SKM-1 (cell line): Measurements from ENCODE around the gene KIAA0319L.
"Not testable (repeated sequence)": the region's sequence is repeated elsewhere in the genome, so short reads cannot be mapped to it uniquely, and the experiment has no call there.

Source experiments
- DNase-seq: peaks from one replicate; lab custom pipeline; 2025; ENCODE audit not compliant: unreplicated experiment; lab: John Stamatoyannopoulos, UW

KIAA0319L gene

DNA sequence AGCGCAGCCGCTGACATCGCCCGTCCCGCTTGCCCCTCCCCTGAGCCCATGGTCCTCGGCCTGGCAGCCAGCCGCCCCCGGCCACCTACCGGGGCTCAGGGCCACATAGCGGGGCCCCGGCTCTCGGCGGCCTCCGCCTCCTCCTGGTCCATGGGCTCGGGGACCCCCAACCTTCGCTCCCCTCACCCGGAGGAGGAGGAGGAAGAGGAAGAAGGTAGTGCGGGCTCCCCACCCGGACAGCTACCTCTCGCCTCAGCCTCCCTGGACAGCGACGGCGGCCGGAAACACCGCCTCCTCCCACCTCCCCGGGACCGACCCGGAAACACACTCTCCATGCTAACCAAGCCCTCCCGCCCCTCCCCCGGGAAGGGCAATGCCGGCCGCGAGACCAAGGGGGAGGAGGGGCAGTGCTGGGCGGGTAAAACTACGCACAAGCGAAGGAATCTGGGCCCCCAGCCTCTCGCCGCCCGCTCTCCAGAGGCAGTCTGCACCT, at the start of gene KIAA0319L:
TSS of gene KIAA0319L (minus strand) at position 286 of the 493 bp plus-strand sequence. CDS start 2,912 bp downstream, outside the sequence.
- peak; percentile 85 for DNase-seq

DNA sequence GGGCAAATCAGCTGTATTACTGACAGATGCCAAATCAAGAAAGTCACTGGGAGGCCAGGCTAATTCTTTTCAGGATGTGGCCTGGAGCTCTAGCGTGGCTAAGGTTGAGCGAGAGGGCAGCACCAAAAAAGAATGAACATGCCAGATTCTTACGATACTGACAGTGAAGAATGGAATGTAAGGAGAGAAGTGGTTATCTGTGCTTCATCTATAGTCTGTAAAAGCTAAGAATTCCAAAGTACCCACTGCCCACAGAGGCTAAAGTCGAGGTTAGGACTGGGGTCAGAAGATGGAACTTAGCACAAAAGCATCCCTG, 48.6 kb upstream of the KIAA0319L start:
- DNase-seq, result no peak

DNA sequence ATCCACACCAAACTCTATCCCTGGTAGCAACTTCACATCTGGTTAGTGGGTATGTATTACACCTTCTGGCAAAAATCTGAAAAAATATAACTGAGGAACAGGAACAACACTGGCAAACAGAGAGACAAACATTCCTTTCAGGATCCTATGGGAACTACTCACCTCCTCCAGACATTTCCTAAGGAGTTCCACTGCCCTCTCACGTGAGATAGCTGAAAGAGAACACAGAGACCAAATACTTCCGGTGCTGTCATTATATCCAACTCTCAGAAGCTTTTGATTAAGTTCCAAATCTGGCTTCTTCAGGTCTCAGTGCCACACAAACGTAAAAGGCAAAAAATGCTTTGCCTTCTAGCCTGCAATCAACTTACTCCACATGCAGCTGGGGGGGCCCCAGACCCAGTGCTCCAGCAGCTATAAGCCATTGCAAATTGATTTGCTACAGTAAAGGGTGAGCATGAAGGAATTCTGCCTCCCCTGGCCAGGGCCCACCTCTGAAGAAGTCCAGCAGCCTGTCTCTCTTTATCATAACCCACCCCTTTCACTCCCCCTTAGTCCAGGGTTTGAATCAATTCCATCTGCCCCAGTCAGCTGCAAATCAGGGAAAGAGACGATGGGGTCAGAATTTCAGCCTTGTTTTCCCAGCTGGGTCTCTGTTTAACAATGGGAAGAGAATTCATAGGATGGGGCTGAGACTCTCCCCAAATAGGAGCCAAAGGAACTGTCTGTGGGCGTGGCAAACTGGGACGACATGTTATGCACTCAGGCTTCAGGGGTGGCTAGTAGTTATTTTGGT, 48.1 kb upstream of the KIAA0319L start:
- DNase-seq, result no peak

DNA sequence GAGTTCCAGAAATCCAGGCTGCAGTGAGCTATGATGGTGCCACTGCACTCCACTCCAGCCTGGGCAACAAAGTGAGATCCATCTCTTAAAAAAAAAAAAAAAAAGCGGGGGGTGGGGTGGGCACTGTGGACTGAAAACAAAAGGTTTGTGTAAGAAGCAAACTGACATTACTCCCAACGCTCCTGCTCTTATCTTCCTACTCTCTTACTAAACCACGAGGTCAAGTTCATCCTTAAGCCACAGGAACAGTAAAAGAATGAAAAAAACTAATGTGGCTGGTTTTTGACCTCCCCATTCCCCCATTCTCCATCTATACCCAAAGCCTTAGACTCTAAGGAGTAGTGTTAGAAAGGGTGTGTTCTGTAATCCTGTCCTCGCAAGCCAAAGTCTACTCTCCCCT, 46.7 kb upstream of the KIAA0319L start:
- no peak for DNase-seq

DNA sequence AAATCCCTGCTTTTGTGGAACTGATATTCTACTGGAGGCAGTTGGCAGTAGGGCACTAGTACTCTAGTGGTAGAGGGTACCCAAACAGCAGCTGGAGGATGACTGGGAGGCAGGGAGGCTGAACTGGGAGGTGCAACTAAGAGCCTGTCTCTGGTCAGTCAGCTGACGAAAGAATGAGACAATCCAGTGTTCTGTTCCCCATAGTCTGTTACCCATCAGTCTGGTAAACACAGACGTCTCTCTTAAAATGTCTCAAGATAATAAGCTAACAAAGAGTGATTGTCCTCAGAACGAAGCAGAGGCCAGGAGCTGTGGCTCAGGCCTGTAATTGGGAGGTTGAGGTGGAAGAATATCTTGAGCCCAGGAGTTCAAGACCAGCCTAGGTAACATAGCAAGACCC, 46.3 kb upstream of the KIAA0319L start:
- DNase-seq, result no peak

DNA sequence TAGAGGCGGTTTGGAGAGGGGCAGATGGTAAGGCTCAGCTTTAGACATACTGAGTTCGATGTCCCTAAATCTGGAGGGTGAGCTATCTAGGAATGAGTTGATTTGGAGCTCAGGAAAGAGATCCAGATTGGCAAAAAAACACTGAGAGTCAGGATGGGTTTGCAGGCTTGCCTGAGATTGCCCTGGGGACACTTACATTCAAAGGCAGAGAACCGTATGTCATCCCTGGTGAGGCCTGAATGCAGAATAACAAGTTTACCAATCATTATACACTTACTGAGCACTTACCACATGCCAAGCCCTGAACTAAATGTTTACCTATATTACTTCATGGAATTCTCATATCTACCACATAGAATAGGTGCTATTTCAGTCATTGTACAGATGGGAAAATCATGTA, 43.4 kb upstream of the KIAA0319L start:
- DNase-seq, result no peak

DNA sequence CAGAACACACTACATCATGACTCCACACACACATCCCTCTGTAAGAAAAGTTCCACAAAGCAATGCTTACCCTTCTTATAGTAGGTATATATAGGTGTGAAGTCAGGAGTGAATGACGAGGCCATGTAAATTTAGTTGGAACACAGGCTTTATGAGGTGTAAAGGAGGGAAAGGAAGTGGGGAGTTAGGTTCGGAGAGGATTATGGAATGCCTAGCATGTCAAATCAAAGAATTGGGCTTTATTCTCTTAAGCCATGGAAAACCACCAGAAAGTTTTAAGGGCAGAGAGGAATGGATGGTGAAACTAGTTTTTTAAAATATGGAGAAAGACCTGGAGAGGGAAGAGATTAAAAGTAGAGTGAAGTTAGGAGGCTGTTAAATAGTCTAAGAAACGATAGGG, 42.2 kb upstream of the KIAA0319L start:
- DNase-seq, result no peak

DNA sequence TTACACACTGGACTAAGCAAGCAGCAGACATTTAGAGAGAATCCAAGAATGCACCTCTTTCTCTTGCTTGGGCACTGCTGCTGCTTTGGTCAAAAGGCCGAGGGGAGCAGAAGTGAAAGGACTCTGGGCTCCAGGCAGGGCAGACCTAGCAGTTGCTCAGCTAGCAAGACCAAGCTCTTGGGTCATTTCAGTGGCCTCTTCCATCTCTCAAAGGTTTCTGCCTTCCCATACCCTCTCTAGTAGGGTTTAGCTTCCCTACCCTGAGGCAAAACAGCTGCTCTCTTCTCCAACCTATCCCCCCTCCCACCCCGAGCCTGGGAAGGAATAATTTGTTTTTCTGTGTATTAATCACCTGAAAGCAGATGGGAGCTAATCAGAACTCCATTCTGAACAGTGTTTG, 41.7 kb upstream of the KIAA0319L start:
- no peak for DNase-seq

DNA sequence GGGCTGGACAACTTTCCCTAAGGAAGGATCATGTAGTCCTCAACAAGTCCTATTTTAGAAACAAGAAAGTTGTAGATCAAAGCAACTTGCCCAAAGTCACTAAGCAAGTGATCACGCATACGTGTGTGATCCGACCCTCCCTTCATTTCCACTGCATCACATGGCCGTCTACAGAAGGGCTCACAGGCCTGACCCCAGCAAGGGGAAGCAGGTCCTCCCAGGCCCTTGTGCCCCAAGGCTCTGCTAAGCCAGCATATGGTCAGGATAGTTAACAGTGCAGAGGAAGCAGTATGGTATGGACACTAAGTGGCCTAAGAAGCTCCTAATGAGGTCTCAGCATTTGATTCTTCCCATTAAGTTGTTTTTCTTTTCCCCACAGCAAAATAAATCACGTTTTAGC, 40.7 kb upstream of the KIAA0319L start:
- no peak for DNase-seq

DNA sequence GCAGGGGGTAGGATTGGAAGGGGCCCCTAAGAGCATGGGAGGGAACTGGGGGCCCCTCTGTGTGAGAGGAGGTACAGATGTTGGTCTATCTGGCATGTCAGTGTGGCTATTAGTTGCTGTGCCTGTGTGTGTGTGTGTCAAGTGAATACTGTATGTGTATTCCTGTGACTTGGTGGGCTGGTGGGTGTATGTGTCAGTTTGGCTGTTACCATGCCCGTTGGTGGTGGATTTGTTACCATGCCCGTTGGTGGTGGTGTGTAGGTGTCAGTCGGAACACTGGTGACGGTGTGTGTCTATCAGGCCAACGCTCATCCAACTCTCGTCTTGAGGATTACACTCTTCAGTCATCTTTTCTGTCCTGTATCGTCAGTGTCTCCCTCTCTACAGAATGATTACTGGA, 38.5 kb upstream of the KIAA0319L start:
- DNase-seq, result no peak

DNA sequence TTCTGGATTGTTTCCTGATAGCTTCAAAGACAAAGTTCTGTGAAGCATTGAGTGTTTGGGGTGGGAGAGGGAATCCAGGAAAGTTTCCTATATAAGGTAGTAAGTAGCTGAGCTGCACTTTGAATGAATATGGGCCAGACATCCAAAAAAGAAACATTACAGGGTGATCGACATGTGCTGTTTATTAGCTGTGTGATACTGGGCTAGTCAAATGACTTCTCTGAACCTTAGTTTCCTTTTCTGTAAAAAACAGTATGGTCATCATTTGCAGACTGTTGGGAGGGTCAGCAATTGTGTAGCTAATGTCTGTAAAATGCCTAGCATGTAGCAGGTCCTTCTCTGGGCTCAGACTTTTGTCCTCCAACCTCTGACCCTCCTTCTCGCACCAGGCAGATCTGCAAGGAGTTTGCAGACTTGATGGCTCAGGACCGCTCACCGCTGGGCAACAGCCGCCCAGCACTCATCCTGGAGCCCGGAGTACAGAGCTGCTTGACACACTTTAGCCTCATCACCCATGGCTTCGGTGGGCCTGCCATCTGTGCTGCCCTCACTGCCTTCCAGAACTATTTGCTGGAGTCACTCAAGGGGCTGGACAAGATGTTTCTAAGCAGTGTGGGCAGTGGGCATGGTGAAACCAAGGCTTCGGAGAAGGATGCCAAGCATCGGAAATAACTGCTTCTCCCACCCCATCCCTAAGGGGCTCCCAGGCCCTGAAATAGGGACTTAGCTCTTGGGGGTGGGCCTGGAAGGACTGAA, 37.0 kb upstream of the KIAA0319L start:
- DNase-seq, result no peak

DNA sequence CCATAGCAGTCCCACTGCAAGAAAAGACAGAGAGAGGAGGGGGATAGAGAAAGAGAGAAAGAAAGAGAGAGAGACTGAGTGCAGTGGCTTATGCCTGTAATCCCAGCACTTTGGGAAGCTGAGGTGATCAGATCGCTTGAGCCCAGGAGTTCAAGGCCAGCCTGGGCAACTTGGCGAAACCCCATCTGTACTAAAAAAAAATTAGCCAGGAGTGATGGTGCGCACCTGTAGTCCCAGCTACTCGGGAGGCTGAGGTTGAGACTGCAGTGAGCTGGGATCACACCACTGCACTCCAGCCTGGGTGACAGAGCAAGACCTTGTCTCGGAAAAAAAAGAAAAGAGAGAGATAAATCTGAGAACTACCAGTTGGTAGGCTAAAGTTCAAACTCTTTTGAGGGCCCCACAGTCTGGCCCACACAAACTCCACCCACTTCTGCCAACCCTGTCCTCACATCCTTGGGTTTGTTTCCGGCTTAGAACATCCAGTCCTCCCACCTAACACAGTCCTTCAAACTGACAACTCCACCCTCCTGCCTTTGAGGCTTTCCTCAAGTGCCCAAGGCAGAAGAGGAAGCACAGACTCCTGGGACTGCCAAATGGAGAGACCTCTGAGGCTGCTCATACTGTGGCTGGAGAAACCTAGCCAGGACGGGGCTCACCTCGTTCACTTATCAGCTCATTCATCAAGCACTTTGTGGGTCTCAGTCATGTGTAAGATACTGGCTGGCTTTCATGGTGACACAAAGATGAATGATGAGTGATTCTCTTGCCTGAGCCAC, 36.0 kb upstream of the KIAA0319L start:
- DNase-seq, result no peak

DNA sequence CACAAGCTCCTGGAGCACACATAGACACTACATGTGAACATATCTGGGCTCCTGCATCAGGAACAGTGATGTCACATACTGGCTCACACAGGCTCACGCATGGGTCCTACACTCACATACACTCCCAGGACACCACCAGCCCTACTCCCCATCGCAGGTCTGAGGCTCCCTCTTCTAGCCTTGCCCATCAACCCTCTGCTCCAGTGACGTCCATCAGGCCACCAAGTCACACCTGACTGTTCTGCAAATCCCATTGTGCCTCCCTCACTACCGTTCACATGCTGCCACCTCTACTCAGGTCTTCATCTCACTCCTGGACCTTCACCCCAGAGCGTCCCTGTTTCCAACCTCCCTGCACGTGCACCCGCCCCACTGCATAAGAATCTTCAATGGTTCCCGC, 34.0 kb upstream of the KIAA0319L start:
- DNase-seq, result no peak

DNA sequence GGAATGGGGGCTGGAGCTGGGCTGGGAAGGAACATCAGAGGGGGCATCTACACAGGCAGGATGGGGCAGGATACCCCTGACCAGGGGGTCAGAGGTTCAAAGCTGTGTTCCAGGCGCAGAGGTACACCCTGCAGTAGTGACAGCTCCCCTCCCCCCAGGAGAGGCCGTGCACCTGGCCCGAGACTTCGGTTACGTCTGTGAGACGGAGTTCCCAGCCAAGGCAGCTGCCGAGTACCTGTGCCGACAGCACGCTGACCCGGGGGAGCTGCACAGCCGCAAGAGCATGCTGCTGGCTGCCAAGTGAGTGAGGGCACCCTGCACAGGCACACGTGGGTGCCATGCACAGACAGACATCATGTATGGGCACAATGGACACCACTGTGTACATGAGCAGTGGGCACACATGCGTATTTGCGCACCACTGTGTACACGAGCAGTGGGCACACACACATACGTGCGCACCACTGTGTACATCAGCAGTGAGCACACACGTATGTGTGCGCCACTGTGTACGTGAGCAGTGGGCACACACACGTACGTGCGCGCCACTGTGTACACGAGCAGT, 33.4 kb upstream of the KIAA0319L start:
- no peak for DNase-seq

DNA sequence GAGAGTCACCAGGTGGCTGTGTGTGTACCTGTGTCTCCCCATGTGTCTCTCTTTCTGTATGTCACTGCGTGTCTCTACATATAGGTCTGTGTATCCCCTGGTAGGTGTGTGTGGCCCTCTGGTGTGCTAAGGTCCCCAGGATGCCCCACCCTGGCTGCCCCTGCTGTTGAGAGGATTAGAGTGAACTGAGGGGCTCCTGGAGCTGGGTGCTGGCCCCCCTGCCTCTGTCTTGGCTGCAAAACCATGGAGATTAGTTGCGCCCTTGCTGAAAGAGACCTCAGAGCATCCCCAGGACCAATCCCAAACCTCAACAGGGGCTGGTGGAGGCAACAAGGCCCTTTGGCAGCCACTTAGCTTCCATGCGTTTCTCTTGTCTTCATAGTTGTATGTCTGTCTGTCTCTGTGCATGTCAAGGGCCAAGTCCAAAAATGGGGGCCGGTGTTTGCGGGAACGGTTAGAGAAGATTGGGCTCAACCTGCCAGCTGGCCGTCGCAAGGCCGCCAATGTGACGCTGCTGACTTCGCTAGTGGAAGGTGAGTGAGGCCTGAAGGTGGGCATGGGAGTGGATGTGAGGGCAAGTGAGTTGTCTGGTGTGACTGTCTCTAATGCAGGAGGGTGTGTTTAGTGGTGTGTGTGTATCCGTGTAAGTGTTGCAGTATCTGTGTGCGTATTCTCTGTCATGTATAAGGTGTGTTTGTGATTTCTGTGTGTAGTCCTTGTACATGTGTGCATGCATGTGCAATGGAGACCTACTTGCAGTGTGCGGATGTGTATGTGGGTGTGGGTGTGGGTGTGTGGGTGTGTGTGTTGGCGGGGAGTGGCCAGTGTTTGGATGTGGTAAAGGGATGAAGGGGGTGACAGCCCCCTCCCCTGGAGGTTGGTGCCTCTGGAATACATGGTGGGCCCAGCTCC, 32.6 kb upstream of the KIAA0319L start:
- DNase-seq, result no peak

DNA sequence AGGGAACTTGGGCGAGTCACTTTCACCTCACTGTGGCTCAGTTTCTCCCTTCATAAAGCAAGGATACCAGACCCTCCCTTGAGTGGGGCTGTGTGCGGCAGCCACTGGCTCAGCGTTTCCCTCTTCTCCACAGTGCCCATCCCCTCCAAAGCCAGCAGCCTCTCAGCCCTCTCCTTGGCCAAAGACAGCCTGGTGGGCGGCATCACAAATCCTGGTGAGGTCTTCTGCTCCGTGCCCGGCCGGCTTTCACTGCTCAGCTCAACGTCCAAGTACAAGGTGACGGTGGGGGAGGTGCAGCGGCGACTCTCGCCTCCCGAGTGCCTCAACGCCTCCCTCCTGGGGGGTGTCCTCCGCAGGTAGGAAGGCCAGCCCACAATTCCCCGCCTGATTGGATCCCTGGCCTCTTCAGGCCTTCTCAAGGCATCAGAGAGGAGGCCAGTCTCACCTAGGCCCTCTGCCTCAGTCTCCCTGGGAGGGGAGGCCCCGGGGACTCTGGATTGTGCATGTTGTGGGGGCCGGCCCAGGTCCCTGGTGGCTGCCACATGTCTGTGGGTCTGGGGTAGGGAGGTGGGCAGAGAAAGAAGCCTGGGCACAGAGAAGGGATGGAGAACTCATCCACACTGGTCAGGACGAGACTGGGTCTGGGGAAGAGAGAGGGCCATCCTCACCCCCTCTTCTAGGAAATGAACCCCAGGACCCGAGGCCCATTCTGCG, 31.2 kb upstream of the KIAA0319L start:
- no peak for DNase-seq

DNA sequence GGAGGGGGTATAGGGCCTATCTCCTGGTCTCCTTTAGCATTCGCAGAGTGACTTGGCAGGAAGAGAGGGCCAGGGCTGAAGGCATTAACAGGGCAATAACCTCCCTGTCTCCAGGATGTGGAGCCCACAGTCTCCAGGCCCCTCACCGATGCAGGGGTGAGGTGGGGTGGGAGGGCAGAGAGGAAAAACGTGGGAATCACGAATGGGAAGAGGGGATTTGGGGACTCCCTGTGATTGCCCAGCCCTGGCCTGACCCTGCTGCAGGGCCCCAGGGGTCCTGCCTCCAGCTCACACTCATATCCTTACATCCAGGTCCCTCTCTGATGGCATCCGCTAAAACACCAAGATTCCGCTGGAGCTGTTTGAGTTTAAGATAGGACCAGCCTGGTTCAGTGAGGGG, 30.5 kb upstream of the KIAA0319L start:
- no peak for DNase-seq

DNA sequence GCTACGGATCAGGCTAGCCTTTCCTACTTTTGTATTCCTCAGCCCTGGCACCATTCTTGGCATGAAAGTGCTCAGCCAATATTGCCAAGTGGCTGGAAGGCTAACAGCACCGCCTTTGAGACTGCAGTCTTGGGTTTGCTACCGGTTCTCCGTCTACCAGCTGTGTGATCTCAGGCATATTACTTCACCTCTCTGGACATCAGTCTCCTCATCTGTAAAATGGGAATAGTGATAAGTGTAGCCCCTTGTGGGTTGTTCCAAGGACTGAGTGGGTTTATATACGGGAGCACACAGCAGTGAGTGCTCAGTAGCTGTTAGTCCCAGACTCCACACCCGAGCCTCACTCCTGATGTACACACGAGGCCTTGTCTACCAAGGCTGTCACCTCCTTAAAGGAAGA, 29.6 kb upstream of the KIAA0319L start:
- DNase-seq, result no peak

DNA sequence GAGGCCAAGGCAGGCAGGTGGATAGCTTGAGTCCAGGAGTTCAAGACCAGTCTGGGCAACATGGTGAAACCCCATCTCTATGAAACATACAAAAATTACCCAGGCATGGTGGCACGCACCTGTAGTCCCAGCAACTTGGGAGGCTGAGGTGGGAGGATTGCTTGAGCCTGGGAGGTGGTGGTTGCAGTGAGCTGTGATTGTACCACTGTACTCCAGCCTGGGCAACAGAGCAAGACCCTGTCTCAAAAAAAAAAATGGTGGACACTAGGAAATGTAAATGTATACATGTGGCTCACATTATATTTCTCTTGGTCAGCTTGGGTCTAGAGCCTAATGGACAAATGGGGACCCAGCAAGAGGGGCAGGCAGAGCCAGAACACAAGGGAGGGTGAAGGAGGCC, 28.6 kb upstream of the KIAA0319L start:
- not testable (repeated sequence) for DNase-seq

DNA sequence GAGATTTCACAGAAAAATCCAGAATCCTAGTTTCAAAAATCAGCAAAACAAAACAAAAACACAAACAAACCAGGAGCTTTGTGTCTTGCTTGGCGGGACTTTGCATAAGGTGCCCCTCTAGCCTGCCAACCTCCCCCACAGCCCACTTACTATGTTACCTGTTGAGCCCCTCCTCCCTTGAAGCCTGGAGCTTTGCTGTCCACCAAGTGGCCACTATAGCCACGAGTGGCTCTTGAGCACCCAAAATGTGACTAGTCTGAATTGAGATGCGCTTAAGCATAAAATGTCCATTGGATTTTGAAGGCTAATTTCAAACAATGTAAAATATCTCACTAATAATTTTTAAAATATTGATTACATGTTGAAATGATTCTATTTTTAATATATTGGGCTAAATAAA, 28.1 kb upstream of the KIAA0319L start:
- no peak for DNase-seq
